Measurements from ENCODE around the gene ALKAL2.

GRCh38 chr2:234421-234820, 53.5 kb downstream of the ALKAL2 start:
- TF ChIP-seq CTCF (IDR thresholded peaks at IDR 0.05) (no peak), POLR2A (IDR thresholded peaks at IDR 0.05; ENCODE audit: low read depth) (no peak), POLR2AphosphoS5 (IDR thresholded peaks at IDR 0.05) (no peak), EP300 (IDR thresholded peaks at IDR 0.05) (no peak)

Measured in esophagus muscularis mucosa (tissue), 4 donors.